ENCODE data around the gene HM13.

- TF ChIP-seq, protein P1, sequence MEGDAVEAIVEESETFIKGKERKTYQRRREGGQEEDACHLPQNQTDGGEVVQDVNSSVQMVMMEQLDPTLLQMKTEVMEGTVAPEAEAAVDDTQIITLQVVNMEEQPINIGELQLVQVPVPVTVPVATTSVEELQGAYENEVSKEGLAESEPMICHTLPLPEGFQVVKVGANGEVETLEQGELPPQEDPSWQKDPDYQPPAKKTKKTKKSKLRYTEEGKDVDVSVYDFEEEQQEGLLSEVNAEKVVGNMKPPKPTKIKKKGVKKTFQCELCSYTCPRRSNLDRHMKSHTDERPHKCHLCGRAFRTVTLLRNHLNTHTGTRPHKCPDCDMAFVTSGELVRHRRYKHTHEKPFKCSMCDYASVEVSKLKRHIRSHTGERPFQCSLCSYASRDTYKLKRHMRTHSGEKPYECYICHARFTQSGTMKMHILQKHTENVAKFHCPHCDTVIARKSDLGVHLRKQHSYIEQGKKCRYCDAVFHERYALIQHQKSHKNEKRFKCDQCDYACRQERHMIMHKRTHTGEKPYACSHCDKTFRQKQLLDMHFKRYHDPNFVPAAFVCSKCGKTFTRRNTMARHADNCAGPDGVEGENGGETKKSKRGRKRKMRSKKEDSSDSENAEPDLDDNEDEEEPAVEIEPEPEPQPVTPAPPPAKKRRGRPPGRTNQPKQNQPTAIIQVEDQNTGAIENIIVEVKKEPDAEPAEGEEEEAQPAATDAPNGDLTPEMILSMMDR (IDR thresholded peaks at IDR 0.05; ENCODE audit: low read depth, low read length, poor library complexity, severe bottlenecking) = no peak
- no peak for TF ChIP-seq EZH2phosphoT487 (IDR thresholded peaks at IDR 0.05; ENCODE audit: borderline replicate concordance, low read length)
Observed at GRCh38 chr20:31515775-31516107, 1.5 kb downstream of the HM13 start.
